GM12878 (cell line): ENCODE measurements around the gene DPP6. TPM values are rescaled to one million over a fixed set of nuclear protein-coding genes. Genes with fewer than 3 reads are reported as not detected.

ENCODE experiments used
- ATAC-seq: fragments of 200-7000 bp; cut with Tn5 transposase; 3 replicates; pipeline ENCODE4 v1.9.1; 2020; ENCODE audit warnings: mild to moderate bottlenecking, moderate library complexity
- BruUV-seq: library from RNA; stranded (reverse); fragments of 400-500 nt; replicated peaks from 2 replicates; lab custom pipeline; 2021; lab: Mats Ljungman, UMichigan
- CTCF ChIA-PET: fragments of 300-600 bp; sonication (Branson Sonifier 250); formaldehyde crosslinking; extraction: SDS; loops from one replicate; lab custom pipeline; 2021; ENCODE audit warnings: inconsistent platforms; lab: Yijun Ruan, JAX
- POLR2A ChIA-PET: fragments of 350-600 bp; formaldehyde crosslinking; extraction: SDS; loops from one replicate; lab custom pipeline; 2021; ENCODE audit warnings: inconsistent platforms; lab: Charles Lee
- RAD21 ChIA-PET: fragments of 300-600 bp; sonication (Branson Sonifier 250); formaldehyde crosslinking; loops from one replicate; lab custom pipeline; 2023; ENCODE audit warnings: antibody characterized with exemption; ENCODE audit not compliant: unreplicated experiment; lab: Charles Lee
- SMC1A ChIA-PET: fragments of 300-600 bp; sonication (Branson Sonifier 250); formaldehyde crosslinking; loops from one replicate; lab custom pipeline; 2023; ENCODE audit not compliant: unreplicated experiment, uncharacterized antibody; lab: Charles Lee
- DNase-seq: peaks from one replicate; pipeline ENCODE4 v3.0.0-alpha.2; 2011; ENCODE audit warnings: low read depth, low spot score
- FAIRE-seq: peaks from 3 replicates; lab custom pipeline; 2011; peaks lifted over from hg19 to GRCh38; lab: Jason Lieb, UNC
- H2AFZ ChIP-seq: 2 replicates; pipeline ENCODE4 v1.6.0; 2011; ENCODE audit warnings: low read depth, low read length, control low read depth; ENCODE audit not compliant: control insufficient read depth
- H3K27ac ChIP-seq: 2 replicates; pipeline ENCODE4 v1.5.1; 2011; ENCODE audit warnings: control low read depth; ENCODE audit not compliant: control insufficient read depth, insufficient read depth
- H3K27me3 ChIP-seq, 2 experiments: replicated peaks in 1 of 2; 2 replicates each; pipeline versions ENCODE4 v1.6.0 to v1.6.1; 2011; ENCODE audit warnings: low read length in 1 of 2; ENCODE audit not compliant: control insufficient read depth in 2 of 2, insufficient read depth in 2 of 2
- H3K36me3 ChIP-seq, 2 experiments: 2 replicates each; pipeline ENCODE4 v1.5.1; 2011; ENCODE audit warnings: low read length in 1 of 2; ENCODE audit not compliant: control insufficient read depth in 2 of 2, insufficient read depth in 2 of 2
- H3K4me1 ChIP-seq: 2 replicates; pipeline ENCODE4 v1.6.1; 2011; ENCODE audit warnings: mild to moderate bottlenecking, low read length, moderate library complexity, mixed read lengths; ENCODE audit not compliant: control insufficient read depth, insufficient read depth
- H3K4me2 ChIP-seq: 2 replicates; pipeline ENCODE4 v1.6.0; 2011; ENCODE audit warnings: control low read depth; ENCODE audit not compliant: control insufficient read depth, insufficient read depth
- H3K4me3 ChIP-seq: fragments of 200-600 bp; sonication (generic); 2 replicates; pipeline ENCODE4 v1.5.1; 2016
- H3K79me2 ChIP-seq: 2 replicates; pipeline ENCODE4 v1.6.0; 2011; ENCODE audit warnings: low read length; ENCODE audit not compliant: control insufficient read depth, insufficient read depth
- H3K9ac ChIP-seq: 2 replicates; pipeline ENCODE4 v1.8.0; 2011; ENCODE audit warnings: low read length, control low read depth, mixed read lengths; ENCODE audit not compliant: control insufficient read depth, insufficient read depth
- H3K9me3 ChIP-seq: replicated peaks from 3 replicates; pipeline ENCODE4 v1.5.1; 2011; ENCODE audit warnings: mild to moderate bottlenecking, low read length; ENCODE audit not compliant: control insufficient read depth, insufficient read depth
- H4K20me1 ChIP-seq: 2 replicates; pipeline ENCODE4 v1.6.0; 2011; ENCODE audit not compliant: control insufficient read depth, insufficient read depth
- ATF7 ChIP-seq: fragments of 450-650 bp; IDR thresholded peaks from 2 replicates; pipeline ENCODE4 v1.6.1; 2016; ENCODE audit warnings: low read depth, mild to moderate bottlenecking
- BCL11A ChIP-seq: IDR thresholded peaks from 2 replicates; pipeline ENCODE4 v1.6.1; 2011; ENCODE audit warnings: low read depth, low read length
- BCL3 ChIP-seq: IDR thresholded peaks from 2 replicates; pipeline ENCODE4 v1.6.1; 2011; ENCODE audit warnings: borderline replicate concordance, low read depth, mild to moderate bottlenecking, moderate library complexity, low read length; ENCODE audit not compliant: insufficient read depth, poor library complexity, severe bottlenecking
- BCLAF1 ChIP-seq: fragments of 450-650 bp; IDR thresholded peaks from 2 replicates; pipeline ENCODE4 v1.6.1; 2017; ENCODE audit warnings: antibody characterized with exemption, mild to moderate bottlenecking, moderate library complexity
- CHD1 ChIP-seq: IDR thresholded peaks from 2 replicates; pipeline ENCODE4 v1.6.1; 2012; ENCODE audit warnings: low read depth, low read length, improper control_type of control experiment
- CTCF ChIP-seq, 3 experiments: IDR thresholded peaks in 2 of 3; conservative IDR thresholded peaks in 1 of 3; 2 replicates each; pipeline ENCODE4 v1.5.1; 2011; ENCODE audit warnings: low read depth in 3 of 3, low read length in 3 of 3, mild to moderate bottlenecking in 3 of 3, control low read depth in 2 of 3, moderate library complexity in 2 of 3, inconsistent platforms in 1 of 3, mixed read lengths in 1 of 3; ENCODE audit not compliant: control insufficient read depth in 2 of 3, insufficient read depth in 1 of 3; ENCODE audit errors: extremely low read depth in 1 of 3
- DPF2 ChIP-seq: fragments of 450-650 bp; IDR thresholded peaks from 2 replicates; pipeline ENCODE4 v1.6.1; 2017; ENCODE audit warnings: mild to moderate bottlenecking
- IRF4 ChIP-seq: IDR thresholded peaks from 2 replicates; pipeline ENCODE4 v1.6.1; 2011; ENCODE audit warnings: low read depth, low read length
- KDM1A ChIP-seq: fragments of 200-600 bp; sonication (generic); IDR thresholded peaks from 2 replicates; pipeline ENCODE4 v1.6.1; 2016; ENCODE audit warnings: borderline replicate concordance
- MTA2 ChIP-seq: fragments of 450-650 bp; IDR thresholded peaks from 2 replicates; pipeline ENCODE4 v1.6.1; 2016; ENCODE audit warnings: low read depth, mild to moderate bottlenecking, moderate library complexity
- MYC ChIP-seq: IDR thresholded peaks from 2 replicates; pipeline ENCODE4 v1.6.1; 2011; ENCODE audit warnings: mild to moderate bottlenecking, low read length, moderate library complexity, inconsistent platforms; ENCODE audit not compliant: insufficient read depth, insufficient replicate concordance, insufficient read length, severe bottlenecking
- POLR2AphosphoS5 ChIP-seq: IDR thresholded peaks from 2 replicates; pipeline ENCODE4 v1.6.1; 2011; ENCODE audit warnings: mild to moderate bottlenecking, low read length, inconsistent platforms
- TCF7 ChIP-seq: IDR thresholded peaks from 2 replicates; pipeline ENCODE4 v1.6.1; 2014; ENCODE audit warnings: antibody characterized with exemption, borderline replicate concordance
- ZNF384 ChIP-seq: IDR thresholded peaks from 2 replicates; pipeline ENCODE4 v1.6.1; 2012; ENCODE audit warnings: low read depth, mild to moderate bottlenecking, low read length, improper control_type of control experiment, borderline replicate concordance
- WGBS: methylation state at CpG from one replicate; pipeline ENCODE4 v1.1.6; 2016; ENCODE audit warnings: low lambda C conversion rate; ENCODE audit not compliant: insufficient replicate concordance, insufficient coverage; ENCODE audit errors: missing lambda C conversion rate; 5-methylcytosine and 5-hydroxymethylcytosine counted together
- in situ Hi-C: fragments of 300-500 bp; cut with MboI; formaldehyde crosslinking; loops from 9 replicates; pipeline ENCODE4 v1.14.3; 2018; ENCODE audit warnings: mixed read lengths
- intact Hi-C: fragments of 100-400 bp; cut with micrococcal nuclease; formaldehyde crosslinking; loops from one replicate; pipeline ENCODE4 v1.14.2; 2022; ENCODE audit not compliant: unreplicated experiment
- polyA plus RNA-seq, 11 experiments: library from polyadenylated mRNA; depleted of rRNA in 4 of 11; unstranded in 6 of 11; stranded (reverse) in 5 of 11; fragments of >200 nt; fragmentation: Nextera tagmentation in 4 of 11; fragmentation: Illumina TruSeq in 1 of 11; extraction: Ambion mirVana in 4 of 11; extraction: Trizol in 1 of 11; gene quantifications; 1 replicate in 1 of 11; 2 replicates in 10 of 11; pipeline versions ENCODE4 v1.2.1 to v1.2.3, GENCODE V29; 2011 to 2016; ENCODE audit warnings: inconsistent platforms in 2 of 11, missing spikeins in 2 of 11, low read depth in 1 of 11
- total RNA-seq, 4 experiments: library from RNA; depleted of rRNA in 3 of 4; stranded (reverse); fragments of >200 nt in 3 of 4; fragmentation: Illumina TruSeq in 1 of 4; extraction: Trizol in 1 of 4; gene quantifications; 2 replicates each; pipeline versions ENCODE4 v1.2.1 to v1.2.3, GENCODE V29; 2013 to 2021
- TF ChIP-seq, protein P1 (sequence below): fragments of 450-650 bp; IDR thresholded peaks from 2 replicates; pipeline ENCODE4 v1.6.1; 2018; ENCODE audit warnings: mild to moderate bottlenecking, low read depth, moderate library complexity; ENCODE audit not compliant: partially characterized antibody

The DPP6 gene
- total and polyA plus RNA-seq, 10 of the 15 experiments (the other 5 are each of a cell fraction or from before 2014, with no cell fraction given): not detected

GRCh38 chr7:154416714-154417113, 364.5 kb downstream of the DPP6 start (continued):
- no peak for TF ChIP-seq CTCF (IDR thresholded peaks at IDR 0.05 in 2 of 3, conservative IDR thresholded peaks at IDR 0.05 in 1 of 3; ENCODE audit: control insufficient read depth in 2 of 3, extremely low read depth in 1 of 3, insufficient read depth in 1 of 3, low read depth in 3 of 3, low read length in 3 of 3)
- TF ChIP-seq TCF7: no peak
- TF ChIP-seq, all 136 proteins: peak for 0

DNA sequence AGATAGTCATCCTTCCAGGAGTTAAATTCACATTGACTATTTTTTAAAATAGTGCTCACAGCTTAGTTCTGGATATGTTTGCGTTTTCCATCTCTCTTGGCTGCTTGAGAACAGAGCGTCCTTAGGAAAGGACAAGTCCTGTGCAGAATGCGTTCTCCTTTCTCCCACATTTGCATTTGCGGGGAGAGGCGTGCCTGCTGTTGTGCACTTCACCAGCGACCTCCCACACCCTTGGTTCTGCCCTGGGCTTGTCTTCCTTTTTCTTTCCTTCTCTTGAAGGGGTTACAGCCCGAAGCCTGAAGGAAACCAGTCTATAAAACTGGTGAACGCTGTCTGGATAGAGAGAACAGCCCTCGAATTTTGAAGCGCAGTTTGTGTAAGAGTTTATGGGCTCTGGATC, 367.1 kb downstream of the DPP6 start:
- POLR2A ChIA-PET: no interaction called here
- no TSS peak for BruUV-seq
- 32% methylated on average over 10 of the region's 10 CpGs for WGBS
- TF ChIP-seq BCL11A (no peak), BCLAF1 (no peak), POLR2AphosphoS5 (no peak), MYC (no peak), BCL3 (no peak), DPF2 (no peak), MTA2 (no peak), CHD1 (no peak), ATF7 (no peak), KDM1A (no peak), IRF4 (no peak), ZNF384 (no peak)
- TF ChIP-seq, protein P1, sequence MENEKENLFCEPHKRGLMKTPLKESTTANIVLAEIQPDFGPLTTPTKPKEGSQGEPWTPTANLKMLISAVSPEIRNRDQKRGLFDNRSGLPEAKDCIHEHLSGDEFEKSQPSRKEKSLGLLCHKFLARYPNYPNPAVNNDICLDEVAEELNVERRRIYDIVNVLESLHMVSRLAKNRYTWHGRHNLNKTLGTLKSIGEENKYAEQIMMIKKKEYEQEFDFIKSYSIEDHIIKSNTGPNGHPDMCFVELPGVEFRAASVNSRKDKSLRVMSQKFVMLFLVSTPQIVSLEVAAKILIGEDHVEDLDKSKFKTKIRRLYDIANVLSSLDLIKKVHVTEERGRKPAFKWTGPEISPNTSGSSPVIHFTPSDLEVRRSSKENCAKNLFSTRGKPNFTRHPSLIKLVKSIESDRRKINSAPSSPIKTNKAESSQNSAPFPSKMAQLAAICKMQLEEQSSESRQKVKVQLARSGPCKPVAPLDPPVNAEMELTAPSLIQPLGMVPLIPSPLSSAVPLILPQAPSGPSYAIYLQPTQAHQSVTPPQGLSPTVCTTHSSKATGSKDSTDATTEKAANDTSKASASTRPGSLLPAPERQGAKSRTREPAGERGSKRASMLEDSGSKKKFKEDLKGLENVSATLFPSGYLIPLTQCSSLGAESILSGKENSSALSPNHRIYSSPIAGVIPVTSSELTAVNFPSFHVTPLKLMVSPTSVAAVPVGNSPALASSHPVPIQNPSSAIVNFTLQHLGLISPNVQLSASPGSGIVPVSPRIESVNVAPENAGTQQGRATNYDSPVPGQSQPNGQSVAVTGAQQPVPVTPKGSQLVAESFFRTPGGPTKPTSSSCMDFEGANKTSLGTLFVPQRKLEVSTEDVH: no peak

More for the DNA sequence above, 367.1 kb downstream of the DPP6 start:
- ChIA-PET CTCF (no interaction called here), SMC1A (no interaction called here), RAD21 (no interaction called here)
- intact Hi-C loops: no loop called here
- FAIRE-seq (no peak), ATAC-seq (no peak), DNase-seq (no peak)
- no peak overlapping the region for H3K9ac ChIP-seq
- no peak overlapping the region for H3K27ac ChIP-seq
- no peak overlapping the region for H2AFZ ChIP-seq
- no peaks in the 10 kb centered on the region for H3K79me2 ChIP-seq
- H3K4me2 ChIP-seq: no peak overlapping the region
- no peaks in the 10 kb centered on the region for H3K27me3 ChIP-seq
- H3K36me3 ChIP-seq: no peaks in the 10 kb centered on the region
- no peaks in the 10 kb centered on the region for H4K20me1 ChIP-seq
- in situ Hi-C loops: no loop called here
- H3K4me1 ChIP-seq: no peaks in the 10 kb centered on the region
- H3K4me3 ChIP-seq: no peak overlapping the region
- no peaks in the 10 kb centered on the region for H3K9me3 ChIP-seq
